Activated CD4-positive, alpha-beta T cell treated with anti-CD3 and anti-CD28 coated beads for 1 hour (primary cell): ENCODE data around the gene PDHA1.

ENCODE experiments used
- DNase-seq: peaks from one replicate; pipeline ENCODE4 v3.0.0-alpha.2; 2020

Gene PDHA1

GRCh38 chrX:19377799-19378198, 34.1 kb downstream of the PDHA1 start:
- no peak for DNase-seq

DNA sequence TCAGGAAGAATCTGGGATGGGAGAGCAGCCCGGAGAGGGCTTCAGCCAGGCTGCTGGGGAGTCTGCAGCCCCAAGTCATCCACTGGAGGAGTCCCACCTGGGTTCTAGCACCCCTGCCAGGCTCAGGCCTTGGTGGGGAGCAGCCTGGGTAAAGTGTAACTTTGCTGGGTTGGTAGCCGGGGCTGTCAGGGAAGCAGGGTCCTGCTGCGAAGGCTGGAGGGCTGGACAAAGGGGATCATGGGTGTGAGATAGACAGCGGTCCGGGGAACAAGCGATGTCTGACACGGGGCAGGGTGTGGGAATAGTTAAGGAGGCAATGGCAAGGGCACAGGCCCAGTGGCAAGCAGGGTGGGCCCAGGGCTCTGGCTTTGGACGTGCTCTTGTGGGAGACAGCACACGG, 37.6 kb downstream of the PDHA1 start:
- no peak for DNase-seq

GRCh38 chrX:19382555-19383145, 38.9 kb downstream of the PDHA1 start:
- peak; percentile 21 for DNase-seq

DNA sequence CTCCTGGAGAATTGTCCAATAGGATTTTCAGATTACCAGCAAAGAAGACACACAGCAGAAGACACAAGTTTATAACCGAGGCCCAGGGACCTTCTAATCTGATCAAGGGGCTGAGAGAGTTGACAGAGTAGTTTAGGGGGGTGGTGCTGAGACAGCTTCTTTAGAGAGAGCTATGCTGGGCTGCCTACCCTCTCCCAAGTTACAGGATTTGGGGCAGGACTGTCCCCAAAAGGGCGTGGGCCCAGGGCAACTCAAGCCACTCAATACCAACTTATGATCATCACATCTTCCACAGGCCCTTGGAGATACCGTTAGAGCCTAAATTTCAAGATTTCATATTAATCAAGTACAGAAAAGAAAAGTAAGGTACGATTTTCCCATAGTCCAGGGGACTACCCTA, 43.0 kb downstream of the PDHA1 start:
- DNase-seq: no peak

GRCh38 chrX:19388064-19388679, 44.4 kb downstream of the PDHA1 start:
- no peak for DNase-seq

DNA sequence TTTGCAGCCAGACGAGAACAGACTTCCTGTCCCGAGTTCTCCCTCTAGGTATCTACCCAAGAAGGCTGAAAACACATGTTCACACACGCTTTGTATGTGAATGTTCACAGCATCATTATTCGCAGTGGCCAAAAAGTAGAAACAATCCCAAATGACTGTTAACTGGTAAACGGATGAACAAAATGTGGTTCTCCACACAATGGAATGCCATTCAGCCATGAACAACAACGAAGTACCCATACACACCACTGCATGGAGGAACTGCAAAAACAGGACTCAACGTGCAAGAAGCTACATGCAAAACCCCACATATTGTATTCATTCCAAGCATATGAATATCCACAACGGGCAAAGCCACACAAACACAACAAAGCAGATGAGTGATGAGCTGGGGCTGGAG, 45.0 kb downstream of the PDHA1 start:
- DNase-seq: no peak

DNA sequence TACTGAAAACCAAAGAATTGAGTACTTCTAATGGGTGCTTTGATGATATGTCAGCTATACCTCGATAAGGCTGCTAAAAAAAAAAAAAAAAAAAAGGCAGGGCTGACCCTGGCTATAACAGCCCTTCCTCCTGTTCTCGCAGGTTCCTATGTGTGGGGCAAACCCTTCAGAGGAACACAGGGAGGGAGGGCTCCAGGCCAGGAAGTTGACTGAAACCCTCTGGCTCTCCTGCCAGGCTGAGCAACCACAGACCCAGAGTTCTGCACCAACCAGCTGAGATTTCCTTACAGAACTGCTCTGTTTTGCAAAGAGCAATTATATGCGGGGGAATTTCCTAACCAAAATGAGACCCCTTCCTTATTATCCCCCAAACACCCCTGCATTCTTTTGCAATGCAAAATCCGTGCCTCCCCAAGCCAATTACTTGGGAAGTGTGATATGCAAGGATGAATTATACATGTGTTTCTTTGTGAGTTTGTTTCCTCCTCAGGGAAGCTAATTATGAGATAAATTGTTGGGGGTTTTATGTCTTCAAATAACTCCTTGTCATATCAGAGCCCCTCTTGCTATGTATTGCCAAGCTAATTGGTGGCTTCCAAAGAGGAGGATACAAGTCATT, 45.6 kb downstream of the PDHA1 start:
- DNase-seq: no peak

DNA sequence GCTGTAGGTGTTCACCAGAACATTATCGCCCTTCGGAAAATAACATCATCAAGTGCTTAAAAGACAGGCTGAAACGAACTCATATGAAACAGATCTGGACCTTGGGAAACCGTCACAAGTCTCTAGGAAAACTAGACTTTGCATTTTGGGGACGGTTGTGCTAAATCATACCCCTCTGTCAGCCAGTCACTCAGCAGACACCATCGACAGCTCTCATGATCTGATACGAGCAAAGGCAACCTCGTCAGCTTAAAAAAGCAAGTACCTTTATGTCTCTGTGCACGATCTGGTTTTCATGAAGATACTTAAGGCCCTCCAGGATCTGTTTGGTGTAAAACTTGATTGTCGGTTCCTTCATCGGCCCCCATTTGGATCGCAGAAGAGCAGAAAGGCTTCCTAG, 48.4 kb downstream of the PDHA1 start:
- no peak for DNase-seq

DNA sequence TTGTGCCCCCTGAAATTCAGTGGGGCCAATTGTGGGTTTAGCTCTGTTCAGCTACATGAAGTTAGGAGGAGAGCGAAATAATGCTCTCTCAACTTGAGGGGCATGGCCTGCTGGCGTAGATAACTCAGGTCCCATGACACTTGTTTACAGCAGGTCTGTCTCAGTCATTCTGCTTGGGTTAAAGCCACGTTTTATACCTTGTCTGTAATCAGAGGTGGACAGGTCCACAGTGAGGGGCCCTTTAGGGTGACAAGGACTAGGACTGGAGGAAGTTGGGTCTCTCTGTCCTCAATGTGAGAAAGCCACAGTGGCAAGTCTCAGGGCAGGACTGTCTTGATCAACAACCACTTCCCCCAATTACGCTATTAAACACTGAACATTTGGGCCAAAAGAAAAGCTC, 49.0 kb downstream of the PDHA1 start:
- no peak for DNase-seq

DNA sequence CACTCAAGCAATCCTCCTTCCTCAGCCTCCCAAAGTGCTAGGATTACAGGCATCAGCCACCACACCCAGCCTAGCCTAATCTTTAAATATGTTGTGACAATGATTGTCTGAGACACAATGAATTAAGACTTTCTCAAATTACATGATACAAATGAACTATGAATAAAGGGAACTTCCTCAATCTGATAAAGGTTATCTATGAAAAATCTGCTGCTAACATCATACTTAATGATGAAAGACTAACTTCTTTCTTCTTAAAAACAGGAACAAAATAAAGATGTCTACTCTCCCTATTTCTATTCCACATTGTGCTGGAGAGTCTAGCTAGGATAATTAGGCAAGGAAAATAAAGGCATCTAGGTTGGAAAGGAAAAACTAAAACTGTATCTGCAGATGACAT, 60.0 kb downstream of the PDHA1 start:
- no peak for DNase-seq

GRCh38 chrX:19410259-19410658, 66.5 kb downstream of the PDHA1 start:
- no peak for DNase-seq
